Peyer's patch (tissue), 4 donors: ENCODE measurements around the gene CBX1. TPM values are rescaled to one million over a fixed set of nuclear protein-coding genes. Genes with fewer than 3 reads are reported as not detected.

Experiments
- DNase-seq, 3 donors: peaks; one replicate each; pipeline ENCODE4 v3.0.0-alpha.2; 2017 to 2019
- H3K27ac ChIP-seq, 4 donors: fragments of 200-600 bp; sonication (generic); one replicate each; pipeline ENCODE4 v1.5.1; 2016 to 2019
- H3K27me3 ChIP-seq, 2 donors: fragments of 200-600 bp; sonication (generic); one replicate each; pipeline ENCODE4 v1.5.1; 2019
- H3K36me3 ChIP-seq, 3 donors: fragments of 200-600 bp; sonication (generic); one replicate each; pipeline ENCODE4 v1.5.1; 2016 to 2019
- H3K4me1 ChIP-seq, 4 donors: fragments of 200-600 bp; sonication (generic); one replicate each; pipeline ENCODE4 v1.5.1; 2016 to 2019
- H3K4me3 ChIP-seq, 4 donors: fragments of 200-600 bp; sonication (generic); 1 replicate in 3 of 4; 2 replicates in 1 of 4; pipeline ENCODE4 v1.5.1; 2016 to 2019; ENCODE audit warnings: mild to moderate bottlenecking in 1 of 4
- H3K9me3 ChIP-seq, 4 donors: fragments of 200-600 bp; sonication (generic); one replicate each; pipeline ENCODE4 v1.5.1; 2016 to 2019; ENCODE audit warnings: mild to moderate bottlenecking in 1 of 4
- POLR2A ChIP-seq, 2 donors: fragments of 450-650 bp; IDR thresholded peaks; one replicate each; pipeline ENCODE4 v1.5.1; 2017; ENCODE audit warnings: antibody characterized with exemption in 2 of 2, mild to moderate bottlenecking in 2 of 2, moderate library complexity in 2 of 2
- total RNA-seq, 4 donors: library from RNA; depleted of rRNA; stranded (reverse); fragments of >200 nt; gene quantifications; one replicate each; pipeline ENCODE4 v1.1.0, GENCODE V29; 2016
- TF ChIP-seq, protein P1 (sequence below), 6 experiments: fragments of 450-650 bp in 4 of 6; fragments of 200-600 bp in 2 of 6; sonication (generic) in 1 of 6; IDR thresholded peaks; one replicate each; pipeline ENCODE4 v1.5.1; 2017 to 2019; ENCODE audit warnings: antibody characterized with exemption in 6 of 6, mild to moderate bottlenecking in 3 of 6, moderate library complexity in 1 of 6

The CBX1 gene
- total RNA-seq, 4 donors from 2014 or later = 7.2 to 14.0 (median 8.5) TPM

DNA sequence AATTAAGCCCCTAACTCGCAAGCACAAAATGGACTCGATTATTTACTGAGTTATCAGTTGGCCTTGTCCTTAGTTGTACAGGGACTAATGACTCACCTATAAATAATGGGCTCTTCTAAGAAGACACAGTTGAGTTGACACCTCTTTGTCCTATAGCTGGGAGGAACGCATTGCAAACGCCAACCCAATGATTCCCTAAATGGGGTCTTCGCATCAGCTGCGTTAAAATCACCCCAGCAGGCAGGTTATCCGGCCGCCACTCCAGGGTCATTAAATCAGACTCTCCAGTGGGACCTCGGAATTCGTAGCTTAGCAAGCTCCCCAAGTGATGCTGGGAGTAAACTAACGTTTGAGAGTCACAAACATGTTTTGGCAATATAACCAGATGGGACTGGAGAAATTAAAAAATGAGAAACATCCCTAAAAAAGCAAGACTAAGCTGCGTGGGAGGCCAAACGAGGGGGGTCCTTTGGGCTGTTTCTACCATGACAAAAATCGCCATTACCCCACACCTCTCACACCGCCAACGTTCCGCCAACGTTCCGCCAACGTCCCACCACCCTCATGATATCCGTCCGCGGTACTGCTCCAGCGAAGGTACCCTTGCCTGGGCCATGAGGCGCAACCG is 54.1 kb downstream of the CBX1 start:
- Histone ChIP-seq H3K27ac (peak overlapping the region; percentile 90 to 99 (median 96)), H3K36me3 (peaks cover 0 to 16% (median 0%) of the 10 kb centered on the region in 3 donors), H3K4me1 (peaks cover 0 to 47% (median 21%) of the 10 kb centered on the region in 4 donors), H3K27me3 (no peaks in the 10 kb centered on the region), H3K4me3 (peak overlapping the region; percentile 80 to 85 (median 82)), H3K9me3 (no peaks in the 10 kb centered on the region)
- TF ChIP-seq, protein P1, sequence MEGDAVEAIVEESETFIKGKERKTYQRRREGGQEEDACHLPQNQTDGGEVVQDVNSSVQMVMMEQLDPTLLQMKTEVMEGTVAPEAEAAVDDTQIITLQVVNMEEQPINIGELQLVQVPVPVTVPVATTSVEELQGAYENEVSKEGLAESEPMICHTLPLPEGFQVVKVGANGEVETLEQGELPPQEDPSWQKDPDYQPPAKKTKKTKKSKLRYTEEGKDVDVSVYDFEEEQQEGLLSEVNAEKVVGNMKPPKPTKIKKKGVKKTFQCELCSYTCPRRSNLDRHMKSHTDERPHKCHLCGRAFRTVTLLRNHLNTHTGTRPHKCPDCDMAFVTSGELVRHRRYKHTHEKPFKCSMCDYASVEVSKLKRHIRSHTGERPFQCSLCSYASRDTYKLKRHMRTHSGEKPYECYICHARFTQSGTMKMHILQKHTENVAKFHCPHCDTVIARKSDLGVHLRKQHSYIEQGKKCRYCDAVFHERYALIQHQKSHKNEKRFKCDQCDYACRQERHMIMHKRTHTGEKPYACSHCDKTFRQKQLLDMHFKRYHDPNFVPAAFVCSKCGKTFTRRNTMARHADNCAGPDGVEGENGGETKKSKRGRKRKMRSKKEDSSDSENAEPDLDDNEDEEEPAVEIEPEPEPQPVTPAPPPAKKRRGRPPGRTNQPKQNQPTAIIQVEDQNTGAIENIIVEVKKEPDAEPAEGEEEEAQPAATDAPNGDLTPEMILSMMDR (IDR thresholded peaks at IDR 0.05) = no peak
- no peak for TF ChIP-seq POLR2A (IDR thresholded peaks at IDR 0.05)
- DNase-seq = no peak

DNA sequence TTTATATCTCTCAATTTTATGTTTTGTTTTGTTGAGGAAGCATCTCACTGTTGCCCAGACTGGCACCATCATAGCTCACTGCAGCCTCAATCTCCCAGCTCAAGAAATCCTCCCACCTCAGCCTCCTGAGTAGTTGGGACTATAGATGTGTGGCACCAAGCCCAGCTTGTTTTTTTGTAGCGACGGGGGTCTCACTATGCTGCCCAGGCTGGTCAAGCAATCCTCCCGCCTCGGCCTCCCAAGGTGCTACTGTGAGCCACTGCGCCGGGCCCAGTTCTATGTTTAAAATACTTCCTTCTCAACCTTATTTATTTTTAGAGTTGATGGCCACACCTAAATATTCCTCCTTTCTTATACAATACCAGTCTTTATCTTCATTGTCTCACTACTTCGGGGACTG is 55.0 kb downstream of the CBX1 start:
- Histone ChIP-seq H3K36me3 (peaks cover 0 to 9% (median 0%) of the 10 kb centered on the region in 3 donors), H3K27me3 (no peaks in the 10 kb centered on the region), H3K4me1 (peaks cover 0 to 37% (median 13%) of the 10 kb centered on the region in 4 donors), H3K27ac (no peak overlapping the region), H3K9me3 (no peaks in the 10 kb centered on the region), H3K4me3 (no peak overlapping the region)
- TF ChIP-seq, protein P1 (IDR thresholded peaks at IDR 0.05) = no peak
- no peak for TF ChIP-seq POLR2A (IDR thresholded peaks at IDR 0.05)
- DNase-seq = no peak

DNA sequence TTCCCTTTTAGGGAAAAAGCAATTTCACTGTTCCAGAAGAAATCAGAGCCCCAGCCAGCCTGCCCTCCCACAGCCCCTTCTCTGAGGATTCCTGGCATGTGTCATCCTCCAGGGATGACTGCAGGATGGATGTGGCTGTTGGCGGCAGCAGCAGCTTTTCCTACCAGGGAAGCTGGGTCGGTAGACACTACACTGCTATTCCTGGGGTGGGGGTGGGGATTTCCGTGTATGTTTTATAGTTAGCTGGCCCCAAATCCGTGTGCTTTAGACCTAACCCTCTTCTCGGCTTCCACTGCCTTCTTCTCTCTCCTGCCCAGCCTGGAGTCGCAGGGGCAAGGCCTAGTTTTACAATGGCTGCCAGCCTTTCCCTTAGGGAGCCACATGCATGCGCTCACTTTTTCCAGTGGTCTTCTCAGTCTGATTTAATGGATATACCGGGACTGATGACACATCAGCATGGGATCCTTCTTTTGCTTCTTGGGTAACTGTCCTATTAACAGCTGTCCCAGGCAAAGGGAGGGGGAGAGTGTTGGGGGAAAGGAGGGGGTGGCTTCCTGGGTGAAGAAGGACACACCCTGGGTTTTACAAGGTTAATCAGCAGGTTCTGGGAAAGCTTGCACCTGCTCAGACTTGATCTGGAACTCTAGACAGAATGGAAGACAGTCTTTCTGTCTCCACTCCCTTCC is 55.8 kb downstream of the CBX1 start:
- no peak overlapping the region for H3K27ac ChIP-seq

DNA sequence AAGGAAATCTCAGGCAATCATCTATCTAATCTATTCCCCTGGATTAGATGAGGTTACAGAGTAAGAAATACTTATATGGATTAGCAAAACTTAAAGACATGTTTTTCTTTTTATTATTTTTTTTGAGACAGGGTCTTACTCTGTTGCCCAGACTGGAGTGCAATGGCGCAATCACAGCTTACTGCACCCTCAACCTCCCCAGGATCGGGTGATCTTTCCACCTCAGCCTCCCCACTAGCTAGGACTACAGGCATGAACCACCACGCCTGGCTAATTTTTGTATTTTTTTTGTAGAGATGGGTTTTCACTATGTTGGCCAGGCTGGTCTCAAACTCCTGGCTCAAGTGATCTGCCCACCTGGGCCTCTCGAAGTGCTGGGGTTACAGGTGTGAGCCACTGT is 56.4 kb downstream of the CBX1 start:
- no peak overlapping the region for H3K4me3 ChIP-seq
- TF ChIP-seq POLR2A (IDR thresholded peaks at IDR 0.05) = no peak
- TF ChIP-seq, protein P1 (IDR thresholded peaks at IDR 0.05) = no peak
- no peak overlapping the region for H3K27ac ChIP-seq
- no peaks in the 10 kb centered on the region for H3K9me3 ChIP-seq
- no peaks in the 10 kb centered on the region for H3K27me3 ChIP-seq
- no peak for DNase-seq
- no peaks in the 10 kb centered on the region for H3K36me3 ChIP-seq
- peaks cover 0 to 23% (median 9%) of the 10 kb centered on the region in 4 donors for H3K4me1 ChIP-seq

More for the DNA sequence above, 55.8 kb downstream of the CBX1 start:
- no peaks in the 10 kb centered on the region for H3K27me3 ChIP-seq
- peaks cover 0 to under 1% (median 0%) of the 10 kb centered on the region in 3 donors for H3K36me3 ChIP-seq
- peaks cover 0 to 29% (median 11%) of the 10 kb centered on the region in 4 donors for H3K4me1 ChIP-seq
- DNase-seq = no peak
- H3K9me3 ChIP-seq = no peaks in the 10 kb centered on the region
- no peak overlapping the region for H3K4me3 ChIP-seq
- TF ChIP-seq POLR2A (IDR thresholded peaks at IDR 0.05) = no peak
- TF ChIP-seq, protein P1 (IDR thresholded peaks at IDR 0.05) = no peak

DNA sequence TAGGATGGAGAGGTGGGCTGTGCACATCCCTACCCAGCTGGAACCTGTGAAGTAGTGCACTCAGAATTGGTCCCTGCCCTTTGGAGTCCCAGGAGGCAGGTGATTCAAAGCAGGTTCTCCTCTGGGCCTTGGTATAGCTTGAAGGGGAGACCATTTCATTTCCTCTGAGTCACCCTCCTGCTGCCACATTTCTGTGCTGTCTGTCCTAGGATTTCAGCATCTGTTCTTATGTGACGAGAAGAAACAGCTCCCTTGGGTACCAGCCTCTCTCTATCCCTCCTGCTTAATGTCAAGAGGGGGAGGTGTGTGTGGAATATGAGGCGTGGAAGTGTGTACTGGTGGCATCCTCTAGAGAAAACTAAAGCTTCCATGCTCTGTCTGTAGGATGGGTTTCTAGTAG is 58.1 kb downstream of the CBX1 start:
- H3K4me1 ChIP-seq = peaks cover 0 to 17% (median 3%) of the 10 kb centered on the region in 4 donors
- TF ChIP-seq, protein P1 (IDR thresholded peaks at IDR 0.05) = no peak
- no peak for TF ChIP-seq POLR2A (IDR thresholded peaks at IDR 0.05)
- DNase-seq = no peak

More for the DNA sequence above, 58.1 kb downstream of the CBX1 start:
- Histone ChIP-seq H3K4me3 (no peak overlapping the region), H3K27ac (no peak overlapping the region), H3K9me3 (no peaks in the 10 kb centered on the region), H3K36me3 (no peaks in the 10 kb centered on the region), H3K27me3 (no peaks in the 10 kb centered on the region)
